Subcutaneous abdominal adipose tissue (tissue), 5 donors: Measurements from ENCODE around the gene ATR.
"Not testable (repeated sequence)": the region's sequence is repeated elsewhere in the genome, so short reads cannot be mapped to it uniquely, and the experiment has no call there.

Source experiments
- H3K27ac ChIP-seq: one replicate; pipeline ENCODE4 v1.7.0; 2013; ENCODE audit warnings: low read depth, mild to moderate bottlenecking, inconsistent platforms, low read length, moderate library complexity
- H3K27me3 ChIP-seq, 5 donors: one replicate each; pipeline ENCODE4 v1.7.0; 2013; ENCODE audit warnings: low read length in 5 of 5, inconsistent platforms in 1 of 5; ENCODE audit not compliant: control insufficient read depth in 5 of 5, insufficient read depth in 4 of 5
- H3K36me3 ChIP-seq, 5 donors: one replicate each; pipeline ENCODE4 v1.7.0; 2013; ENCODE audit warnings: low read length in 5 of 5; ENCODE audit not compliant: control insufficient read depth in 5 of 5, insufficient read depth in 5 of 5
- H3K4me1 ChIP-seq, 5 donors: one replicate each; pipeline ENCODE4 v1.7.0; 2013; ENCODE audit warnings: low read length in 5 of 5, mild to moderate bottlenecking in 3 of 5, moderate library complexity in 1 of 5; ENCODE audit not compliant: control insufficient read depth in 5 of 5, insufficient read depth in 5 of 5
- H3K4me3 ChIP-seq, 5 donors: one replicate each; pipeline ENCODE4 v1.7.0; 2013; ENCODE audit warnings: low read length in 5 of 5, low read depth in 1 of 5
- H3K9ac ChIP-seq, 5 donors: one replicate each; pipeline ENCODE4 v1.7.0; 2013; ENCODE audit warnings: low read length in 5 of 5, mild to moderate bottlenecking in 4 of 5, moderate library complexity in 3 of 5
- H3K9me3 ChIP-seq, 5 donors: one replicate each; pipeline ENCODE4 v1.7.0; 2013; ENCODE audit warnings: low read length in 5 of 5; ENCODE audit not compliant: control insufficient read depth in 5 of 5
- donor health status: healthy.
- donor health status: healthy.
- donor health status: healthy.
- donor health status: healthy.
- donor health status: healthy.

ATR gene

DNA sequence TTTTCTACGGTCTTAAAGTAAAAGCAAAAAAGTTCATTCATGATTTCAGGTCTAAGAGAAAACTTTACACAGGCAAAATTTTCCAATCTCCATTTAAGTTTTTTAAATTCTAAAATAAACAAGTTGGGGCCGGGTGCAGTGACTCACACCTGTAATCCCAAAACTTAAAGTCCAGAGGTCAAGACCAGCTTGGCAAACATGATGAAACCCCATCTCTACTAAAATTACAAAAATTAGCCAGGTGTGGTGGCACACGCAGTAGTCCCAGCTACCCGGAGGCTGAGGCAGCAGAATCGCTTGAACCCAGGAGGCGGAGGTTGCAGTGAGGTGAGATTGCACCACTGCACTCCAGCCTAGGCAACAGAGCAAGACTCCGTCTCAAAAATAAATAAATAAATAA is 178.0 kb downstream of the ATR start:
- H3K4me3 ChIP-seq, H3K27me3 ChIP-seq, H3K9me3 ChIP-seq, H3K27ac ChIP-seq, H3K9ac ChIP-seq, H3K4me1 ChIP-seq: not testable (repeated sequence)
- H3K36me3 ChIP-seq, result peaks cover 40 to 58% (median 44%) of the 10 kb centered on the region in 5 donors
